ENCODE data around the gene NFILZ.

Gene NFILZ

GRCh38 chr19:8678244-8678807 lies 47.9 kb downstream of the NFILZ start:
- no peaks in the 10 kb centered on the region for H3K4me1 ChIP-seq (ENCODE audit: low read depth, poor library complexity, severe bottlenecking)
- no peaks in the 10 kb centered on the region for H4K20me1 ChIP-seq (ENCODE audit: insufficient read depth)
- no peak overlapping the region for H3K4me3 ChIP-seq (IDR thresholded peaks at IDR 0.05; ENCODE audit: insufficient read depth, low read depth, low read length)
- no peak overlapping the region for H3K9ac ChIP-seq
- H2AFZ ChIP-seq (ENCODE audit: low read depth), result no peak overlapping the region
- no peaks in the 10 kb centered on the region for H3K36me3 ChIP-seq (ENCODE audit: insufficient read depth)
- no peak for TF ChIP-seq CTCF (conservative IDR thresholded peaks at IDR 0.05; ENCODE audit: low read depth, low read length)
- no peak overlapping the region for H3K27ac ChIP-seq
- H3K27me3 ChIP-seq (ENCODE audit: insufficient read depth, low read depth), result no peaks in the 10 kb centered on the region; the same call in 1 of the 2 replicates
- H3K79me2 ChIP-seq (ENCODE audit: insufficient read depth, low read depth), result no peaks in the 10 kb centered on the region
- no peak overlapping the region for H3K4me2 ChIP-seq
